ENCODE results near the gene SUPT20H.
"Not testable (repeated sequence)": the region's sequence is repeated elsewhere in the genome, so short reads cannot be mapped to it uniquely, and the experiment has no call there.

DNA sequence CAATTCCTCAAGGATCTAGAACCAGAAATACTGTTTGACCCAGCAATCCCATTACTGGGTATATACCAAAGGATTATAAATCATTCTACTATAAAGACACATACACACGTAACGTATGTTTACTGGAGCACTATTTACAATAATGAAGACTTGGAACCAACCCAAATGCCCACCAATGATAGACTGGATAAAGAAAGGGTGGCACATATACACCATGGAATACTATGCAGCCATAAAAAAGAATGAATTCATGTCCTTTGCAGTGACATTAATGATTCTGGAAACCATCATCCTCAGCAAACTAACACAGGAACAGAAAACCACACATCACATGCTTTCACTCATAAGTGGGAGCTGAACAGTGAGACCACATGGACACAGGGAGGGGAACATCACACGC lies 6.4 kb downstream of the SUPT20H start:
- TF ChIP-seq, protein P1, sequence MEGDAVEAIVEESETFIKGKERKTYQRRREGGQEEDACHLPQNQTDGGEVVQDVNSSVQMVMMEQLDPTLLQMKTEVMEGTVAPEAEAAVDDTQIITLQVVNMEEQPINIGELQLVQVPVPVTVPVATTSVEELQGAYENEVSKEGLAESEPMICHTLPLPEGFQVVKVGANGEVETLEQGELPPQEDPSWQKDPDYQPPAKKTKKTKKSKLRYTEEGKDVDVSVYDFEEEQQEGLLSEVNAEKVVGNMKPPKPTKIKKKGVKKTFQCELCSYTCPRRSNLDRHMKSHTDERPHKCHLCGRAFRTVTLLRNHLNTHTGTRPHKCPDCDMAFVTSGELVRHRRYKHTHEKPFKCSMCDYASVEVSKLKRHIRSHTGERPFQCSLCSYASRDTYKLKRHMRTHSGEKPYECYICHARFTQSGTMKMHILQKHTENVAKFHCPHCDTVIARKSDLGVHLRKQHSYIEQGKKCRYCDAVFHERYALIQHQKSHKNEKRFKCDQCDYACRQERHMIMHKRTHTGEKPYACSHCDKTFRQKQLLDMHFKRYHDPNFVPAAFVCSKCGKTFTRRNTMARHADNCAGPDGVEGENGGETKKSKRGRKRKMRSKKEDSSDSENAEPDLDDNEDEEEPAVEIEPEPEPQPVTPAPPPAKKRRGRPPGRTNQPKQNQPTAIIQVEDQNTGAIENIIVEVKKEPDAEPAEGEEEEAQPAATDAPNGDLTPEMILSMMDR (IDR thresholded peaks at IDR 0.05) = not testable (repeated sequence)
- TF ChIP-seq EP300 (IDR thresholded peaks at IDR 0.05) = not testable (repeated sequence)

Data from tibial nerve (tissue), 4 donors.